ENCODE data around the gene ACTN4. TPM values are rescaled to one million over a fixed set of nuclear protein-coding genes. Genes with fewer than 3 reads are reported as not detected.

The ACTN4 gene
- total and polyA plus RNA-seq, 10 of the 15 experiments (the other 5 are each of a cell fraction or from before 2014, with no cell fraction given): 2.4 to 293 (median 72.5) TPM

- 63% methylated on average over 10 of the region's 10 CpGs for WGBS (ENCODE audit: insufficient coverage, insufficient replicate concordance, low lambda C conversion rate, missing lambda C conversion rate)
- H3K36me3 ChIP-seq (ENCODE audit: control insufficient read depth in 2 of 2, insufficient read depth in 2 of 2, low read length in 1 of 2): peaks cover 0 to 16% of the 10 kb centered on the region in 2 experiments; a peak in 3 of 4 replicates
- ATAC-seq: no peak
- H3K9me3 ChIP-seq (replicated peaks; ENCODE audit: control insufficient read depth, insufficient read depth, low read length): no peaks in the 10 kb centered on the region
- DNase-seq (ENCODE audit: low read depth, low spot score): no peak
- ChIA-PET POLR2A (no interaction called here), RAD21 (ENCODE audit: unreplicated experiment) (no interaction called here), CTCF (interaction anchor here (1.2 to 3.2 kb wide), 2 partner anchors 137 to 198 kb away, joined by 4 to 20 read pairs; partner anchors contain the start of genes MRPS12 and SARS2), SMC1A (ENCODE audit: uncharacterized antibody, unreplicated experiment) (no interaction called here)
- H3K4me3 ChIP-seq: no peak overlapping the region
- peaks cover 22% of the 10 kb centered on the region for H3K4me1 ChIP-seq (ENCODE audit: control insufficient read depth, insufficient read depth, low read length)
- no TSS peak for BruUV-seq (replicated peaks)
- no peak overlapping the region for H2AFZ ChIP-seq (ENCODE audit: control insufficient read depth, low read depth, low read length)
- in situ Hi-C loops (cut with MboI) (loop anchor here (5.0 kb wide), 1 partner anchor 201 kb away; the partner anchor contains the start of genes MRPS12 and SARS2), intact Hi-C loops (cut with micrococcal nuclease; ENCODE audit: unreplicated experiment) (loop anchor here (10.0 kb wide), 1 partner anchor 217 kb away; no protein-coding TSS in a partner anchor)
- no peak overlapping the region for H3K4me2 ChIP-seq (ENCODE audit: control insufficient read depth, insufficient read depth)
- TF ChIP-seq ZNF274 (IDR thresholded peaks at IDR 0.05; ENCODE audit: insufficient read depth, insufficient read length): no peak
- TF ChIP-seq POLR2A (IDR thresholded peaks at IDR 0.05; ENCODE audit: low read depth, low read length): 0 out of 2 replicates have a peak, but pooled peaks have one; percentile 47
- no peak for TF ChIP-seq ZNF592 (IDR thresholded peaks at IDR 0.05)
- no peak overlapping the region for H3K27ac ChIP-seq (ENCODE audit: control insufficient read depth, insufficient read depth)
- no peaks in the 10 kb centered on the region; the same call in 1 of the 2 replicates for H3K79me2 ChIP-seq (ENCODE audit: control insufficient read depth, insufficient read depth, low read length)
- no peak for FAIRE-seq
- no peak overlapping the region for H3K9ac ChIP-seq (ENCODE audit: control insufficient read depth, insufficient read depth, low read length)
- no peaks in the 10 kb centered on the region for H3K27me3 ChIP-seq (replicated peaks in 1 of 2; ENCODE audit: control insufficient read depth in 2 of 2, insufficient read depth in 2 of 2, low read length in 1 of 2)
- H4K20me1 ChIP-seq (ENCODE audit: control insufficient read depth, insufficient read depth): no peaks in the 10 kb centered on the region
These were observed 84.3 kb downstream of the ACTN4 start for GRCh38 chr19:38731654-38732301.

All from GM12878 (cell line).